Epithelial cell of proximal tubule (primary cell): Measurements from ENCODE around the gene RTP5. TPM values are rescaled to one million over a fixed set of nuclear protein-coding genes. Genes with fewer than 3 reads are reported as not detected.
"Not testable (repeated sequence)": the region's sequence is repeated elsewhere in the genome, so short reads cannot be mapped to it uniquely, and the experiment has no call there.

Experiments used
- DNase-seq: peaks from one replicate; pipeline ENCODE4 v3.0.0-alpha.2; 2011; ENCODE audit warnings: low read depth
- H3K4me3 ChIP-seq: 2 replicates; pipeline ENCODE4 v1.5.1; 2011; ENCODE audit warnings: low read depth, mild to moderate bottlenecking, low read length
- total RNA-seq: library from RNA; depleted of rRNA; stranded (reverse); fragments of >200 nt; gene quantifications from 2 replicates; pipeline ENCODE4 v1.2.3, GENCODE V29; 2015
- TF ChIP-seq, protein P1 (sequence below): conservative IDR thresholded peaks from 2 replicates; pipeline ENCODE4 v1.5.1; 2012; ENCODE audit warnings: low read depth, mild to moderate bottlenecking, low read length

Gene RTP5
- total RNA-seq, 1 donor from 2014 or later: not detected

DNA sequence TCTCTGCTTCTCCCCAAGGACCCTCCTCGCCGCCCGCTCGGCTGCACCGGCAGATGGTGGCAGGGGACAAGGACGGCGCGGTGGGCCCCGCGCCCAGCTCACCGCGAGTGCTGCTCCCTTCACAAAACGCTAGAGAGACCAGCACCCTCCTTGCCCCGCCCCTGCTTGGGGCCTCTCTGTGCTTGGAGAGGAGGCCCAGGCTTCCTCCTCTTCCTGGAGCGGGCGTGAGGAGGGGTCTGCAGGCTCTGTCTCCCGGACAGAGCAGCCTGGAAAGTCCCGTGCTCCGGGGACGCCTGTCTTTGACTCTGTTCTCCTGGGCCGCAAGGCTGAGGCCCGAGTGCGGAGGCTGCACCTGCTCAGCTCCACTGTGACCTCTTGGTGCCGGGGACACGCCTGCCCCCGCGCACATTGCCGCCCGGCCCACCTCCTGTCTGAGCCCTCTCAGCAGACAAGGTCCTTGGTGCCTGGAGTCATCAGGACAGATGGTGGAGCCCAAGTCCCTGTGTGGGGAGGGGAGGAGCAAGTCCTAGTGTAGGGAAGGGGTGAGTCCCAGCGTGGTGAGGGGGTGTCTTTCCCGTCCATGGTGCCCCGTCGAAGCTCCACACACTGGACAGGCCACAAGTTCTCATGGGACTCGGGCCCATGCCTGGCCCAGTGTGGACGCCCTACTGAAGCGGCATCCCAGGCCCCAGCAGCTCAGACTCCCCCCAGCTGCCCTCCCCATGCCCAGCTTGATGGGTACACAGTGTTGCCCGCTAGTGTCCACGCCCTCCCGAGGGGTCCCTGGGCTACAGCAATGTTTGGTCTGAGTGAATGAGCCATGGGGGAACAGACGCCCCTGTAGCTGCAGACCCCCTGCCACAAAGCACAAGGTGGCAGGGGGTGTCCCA, 33.8 kb downstream of the RTP5 start:
- DNase-seq: no peak
- TF ChIP-seq, protein P1, sequence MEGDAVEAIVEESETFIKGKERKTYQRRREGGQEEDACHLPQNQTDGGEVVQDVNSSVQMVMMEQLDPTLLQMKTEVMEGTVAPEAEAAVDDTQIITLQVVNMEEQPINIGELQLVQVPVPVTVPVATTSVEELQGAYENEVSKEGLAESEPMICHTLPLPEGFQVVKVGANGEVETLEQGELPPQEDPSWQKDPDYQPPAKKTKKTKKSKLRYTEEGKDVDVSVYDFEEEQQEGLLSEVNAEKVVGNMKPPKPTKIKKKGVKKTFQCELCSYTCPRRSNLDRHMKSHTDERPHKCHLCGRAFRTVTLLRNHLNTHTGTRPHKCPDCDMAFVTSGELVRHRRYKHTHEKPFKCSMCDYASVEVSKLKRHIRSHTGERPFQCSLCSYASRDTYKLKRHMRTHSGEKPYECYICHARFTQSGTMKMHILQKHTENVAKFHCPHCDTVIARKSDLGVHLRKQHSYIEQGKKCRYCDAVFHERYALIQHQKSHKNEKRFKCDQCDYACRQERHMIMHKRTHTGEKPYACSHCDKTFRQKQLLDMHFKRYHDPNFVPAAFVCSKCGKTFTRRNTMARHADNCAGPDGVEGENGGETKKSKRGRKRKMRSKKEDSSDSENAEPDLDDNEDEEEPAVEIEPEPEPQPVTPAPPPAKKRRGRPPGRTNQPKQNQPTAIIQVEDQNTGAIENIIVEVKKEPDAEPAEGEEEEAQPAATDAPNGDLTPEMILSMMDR: no peak

GRCh38 chr2:241904011-241904718, 34.6 kb downstream of the RTP5 start:
- DNase-seq: no peak
- no peak overlapping the region for H3K4me3 ChIP-seq
- TF ChIP-seq, protein P1: no peak

More for the DNA sequence above, 33.8 kb downstream of the RTP5 start:
- no peak overlapping the region for H3K4me3 ChIP-seq

GRCh38 chr2:241904791-241905710, 35.5 kb downstream of the RTP5 start:
- H3K4me3 ChIP-seq: no peak overlapping the region
- DNase-seq: no peak
- TF ChIP-seq, protein P1: no peak

DNA sequence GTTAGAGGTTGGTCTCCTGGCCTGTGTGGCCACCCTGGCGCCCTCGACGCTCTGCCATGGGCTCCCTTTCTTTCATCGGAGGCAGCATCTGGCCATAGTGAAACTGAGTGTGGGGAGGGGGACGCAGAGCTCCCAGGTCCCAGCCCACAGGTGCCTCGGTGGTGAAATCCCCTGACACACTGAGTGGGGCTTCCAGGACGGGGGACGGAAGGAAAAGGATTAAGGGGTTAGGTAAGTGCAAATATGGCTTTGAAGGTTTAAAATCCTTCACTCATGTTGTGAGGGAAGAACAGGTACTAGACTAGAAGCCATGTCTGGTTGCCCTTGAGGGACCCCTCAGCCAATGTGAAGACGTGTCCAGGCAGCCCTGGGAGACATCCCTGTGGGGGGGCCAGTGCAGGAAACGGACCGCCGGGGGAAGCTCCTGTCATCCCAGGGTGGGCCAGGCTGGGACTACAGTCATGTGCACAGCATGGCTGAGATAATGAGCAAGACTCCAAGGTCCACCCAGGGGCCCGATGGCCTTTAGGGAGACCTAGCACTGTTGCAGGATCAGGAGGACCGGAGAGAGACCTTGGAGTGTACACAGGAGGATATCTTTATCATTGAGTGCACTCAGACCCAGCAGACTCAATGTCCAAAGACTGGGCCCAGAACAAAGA, 36.3 kb downstream of the RTP5 start:
- DNase-seq: no peak
- TF ChIP-seq, protein P1: no peak
- no peak overlapping the region for H3K4me3 ChIP-seq

GRCh38 chr2:241906378-241906770, 36.8 kb downstream of the RTP5 start:
- DNase-seq, H3K4me3 ChIP-seq: not testable (repeated sequence)

DNA sequence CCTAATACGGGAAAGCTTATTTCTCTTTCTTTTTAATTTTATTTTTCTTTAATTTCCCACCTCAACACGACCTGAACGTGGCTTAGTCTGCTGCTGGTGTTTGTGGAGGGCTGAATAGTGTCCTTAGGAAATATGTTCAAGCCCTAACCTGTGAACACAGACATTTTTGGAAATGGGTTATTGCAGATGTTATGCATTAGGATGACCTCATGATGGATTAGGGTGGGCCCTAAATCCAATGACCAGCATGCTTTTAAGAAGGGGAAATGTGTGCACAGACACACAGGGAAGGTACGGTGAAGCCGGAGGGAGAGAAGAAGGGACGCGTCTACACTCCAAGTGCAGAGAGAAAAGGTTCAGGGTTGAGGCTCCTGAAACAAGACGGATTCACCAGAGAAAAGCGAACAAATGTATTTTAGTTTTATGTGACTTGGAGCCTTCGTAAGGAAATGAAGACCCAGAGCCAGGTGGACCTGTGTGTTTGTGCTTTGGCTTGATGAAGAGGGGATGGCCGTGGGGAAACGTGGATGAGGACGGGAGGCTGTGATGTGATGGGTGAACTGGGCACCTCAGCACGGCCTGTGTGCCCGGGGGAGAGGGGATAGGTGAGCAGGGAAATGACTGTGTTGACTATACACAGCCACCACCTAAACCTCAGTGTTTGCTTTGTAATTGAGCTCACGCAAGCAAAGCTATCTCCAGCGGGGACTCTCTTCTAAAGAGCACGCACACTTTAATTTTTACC, 37.5 kb downstream of the RTP5 start:
- no peak for DNase-seq
- TF ChIP-seq, protein P1: no peak
- H3K4me3 ChIP-seq: no peak overlapping the region

DNA sequence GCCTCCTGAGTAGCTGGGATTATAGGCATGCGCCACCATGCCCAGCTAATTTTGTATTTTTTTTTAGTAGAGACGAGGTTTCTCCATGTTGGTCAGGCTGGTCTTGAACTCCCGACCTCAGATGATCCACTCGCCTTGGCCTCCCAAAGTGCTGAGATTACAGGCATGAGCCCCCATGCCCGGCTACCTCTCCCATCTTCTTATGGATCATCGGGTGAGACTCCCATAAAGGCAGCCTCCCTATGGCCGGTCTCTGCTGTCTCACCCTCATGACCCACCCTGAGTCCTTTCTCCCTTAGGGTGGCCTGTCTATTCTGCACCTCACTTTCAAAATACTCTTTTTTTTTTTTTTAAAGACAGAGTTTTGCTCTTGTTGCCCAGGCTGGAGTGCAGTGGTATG, 38.3 kb downstream of the RTP5 start:
- not testable (repeated sequence) for DNase-seq, H3K4me3 ChIP-seq
